ENCODE results near the gene WWTR1. TPM values are rescaled to one million over a fixed set of nuclear protein-coding genes. Genes with fewer than 3 reads are reported as not detected.

The WWTR1 gene
- total and polyA plus RNA-seq, 2 of the 8 experiments (the other 6 are each of a cell fraction or from before 2014, with no cell fraction given) = 15.7 to 18.6 TPM

DNA sequence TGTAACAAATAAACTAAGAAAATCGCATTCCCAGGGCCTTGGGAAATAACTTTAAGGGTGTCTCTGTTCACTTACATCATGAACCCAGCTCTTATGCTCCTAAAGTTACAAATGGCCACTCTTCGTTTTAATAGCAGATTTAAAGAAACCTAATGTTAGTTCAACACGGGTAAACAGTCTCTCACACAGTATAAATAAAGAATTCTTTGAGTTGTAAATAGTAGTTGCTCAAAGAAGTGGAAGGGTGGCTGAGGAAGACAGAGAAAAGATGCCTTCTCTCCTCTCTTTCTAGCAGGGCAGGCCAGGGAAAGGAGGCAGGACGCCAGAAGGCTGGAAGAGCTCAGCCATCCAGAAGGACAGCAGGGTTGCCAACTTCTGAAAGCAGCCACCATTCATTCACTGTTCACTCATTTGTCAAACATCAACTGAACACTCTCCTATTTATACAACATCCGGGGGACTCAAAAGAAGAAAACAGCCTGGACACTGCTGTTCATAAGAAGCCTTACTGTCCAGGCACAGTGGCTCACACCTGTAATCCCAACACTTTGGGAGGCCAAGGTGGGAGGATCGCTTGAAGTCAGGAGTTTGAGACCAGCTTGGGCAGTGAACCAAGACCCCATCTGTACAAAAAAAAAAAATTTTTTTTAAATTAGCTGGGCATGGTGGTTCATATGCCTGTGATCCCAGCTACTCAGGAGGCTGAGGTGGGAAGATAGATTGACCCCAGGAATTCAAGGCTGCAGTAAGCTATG is 47.3 kb downstream of the WWTR1 start:
- Histone ChIP-seq H3K23ac (ENCODE audit: insufficient read length) (no peak overlapping the region), H3K4me3 (ENCODE audit: extremely low read depth in 1 of 4, insufficient read depth in 2 of 4, low read depth in 3 of 4, low read length in 4 of 4) (no peak overlapping the region), H3K79me1 (ENCODE audit: low read depth, low read length) (no peaks in the 10 kb centered on the region; the same call in 1 of the 2 replicates), H2AK5ac (ENCODE audit: low read depth, low read length) (no peak overlapping the region), H3K79me2 (ENCODE audit: control insufficient read depth in 1 of 2, insufficient read depth in 2 of 2, low read length in 2 of 2) (peaks cover 0 to 12% of the 10 kb centered on the region in 2 experiments; a peak in 2 of 4 replicates), H4K5ac (ENCODE audit: insufficient read length, low read depth, low read length) (no peak overlapping the region), H3K4me1 (replicated peaks in 1 of 4; ENCODE audit: control insufficient read depth in 3 of 4, insufficient read depth in 4 of 4, low read length in 3 of 4) (peaks cover 0 to 1% (median 0%) of the 10 kb centered on the region in 4 experiments; a peak in 2 of 7 replicates), H2BK120ac (replicated peaks; ENCODE audit: low read depth, low read length) (no peak overlapping the region), H4K8ac (ENCODE audit: extremely low read depth, insufficient read depth, low read length) (no peak overlapping the region), H3K23me2 (ENCODE audit: low read depth, low read length) (no peaks in the 10 kb centered on the region), H2BK12ac (ENCODE audit: low read depth, low read length) (no peak overlapping the region), H4K91ac (replicated peaks; ENCODE audit: insufficient read length, low read length) (no peak overlapping the region), H3K36me3 (ENCODE audit: control insufficient read depth in 2 of 4, insufficient read depth in 4 of 4, low read length in 3 of 4) (no peaks in the 10 kb centered on the region), H2BK15ac (ENCODE audit: low read length) (no peak overlapping the region), H2BK20ac (ENCODE audit: low read length) (no peak overlapping the region), H3K14ac (ENCODE audit: insufficient read length) (no peak overlapping the region), H3K4ac (replicated peaks; ENCODE audit: insufficient read length, low read depth, low read length) (no peak overlapping the region), H2BK5ac (ENCODE audit: low read depth, low read length) (no peak overlapping the region), H3K27me3 (replicated peaks in 1 of 4; ENCODE audit: control insufficient read depth in 3 of 4, extremely low read depth in 1 of 4, insufficient read depth in 3 of 4, low read length in 3 of 4) (no peaks in the 10 kb centered on the region), H3K9ac (replicated peaks in 1 of 4; ENCODE audit: extremely low read depth in 1 of 4, low read depth in 3 of 4, low read length in 3 of 4) (no peak overlapping the region), H3K4me2 (ENCODE audit: insufficient read depth in 1 of 2, low read depth in 2 of 2, low read length in 2 of 2) (no peak overlapping the region), H3K18ac (ENCODE audit: extremely low read depth, low read length) (no peak overlapping the region), H3K56ac (replicated peaks; ENCODE audit: insufficient read length, low read depth, low read length) (no peak overlapping the region), H3K27ac (ENCODE audit: low read depth, low read length) (no peak overlapping the region), H2AFZ (ENCODE audit: low read length) (no peak overlapping the region), H3K9me3 (ENCODE audit: insufficient read depth in 2 of 2, low read depth in 1 of 2, low read length in 1 of 2) (no peaks in the 10 kb centered on the region), H4K20me1 (replicated peaks in 1 of 2; ENCODE audit: control insufficient read depth in 1 of 2, insufficient read depth in 2 of 2, low read length in 2 of 2) (no peaks in the 10 kb centered on the region)
- CTCF ChIA-PET (ENCODE audit: partially characterized antibody) = interaction anchor here (0.7 to 1.7 kb wide), 4 partner anchors 10 to 106 kb away, joined by 3 to 4 read pairs (median 3); no protein-coding TSS in a partner anchor
- POLR2A ChIA-PET (ENCODE audit: partially characterized antibody) = interaction anchor here (1.0 kb wide), 1 partner anchor 48 kb away, joined by 4 read pairs; no protein-coding TSS in a partner anchor
- FAIRE-seq (no peak), DNase-seq (ENCODE audit: low read depth in 1 of 2, low spot score in 2 of 2) (no peak)
- 79% methylated on average over 6 of the region's 6 CpGs; no CpG with 5 or more reads in 1 of the 2 experiments for WGBS, 2 experiments (ENCODE audit: extremely low coverage in 1 of 2, insufficient coverage in 1 of 2, insufficient read length in 1 of 2, insufficient replicate concordance in 2 of 2, low coverage in 1 of 2, low lambda C conversion rate in 2 of 2, missing lambda C conversion rate in 1 of 2)
- no peak for TF ChIP-seq KDM4A (IDR thresholded peaks at IDR 0.05; ENCODE audit: low read depth, low read length, severe bottlenecking)
- TF ChIP-seq MAFK (IDR thresholded peaks at IDR 0.05; ENCODE audit: low read depth, low read length) = no peak
- TF ChIP-seq CBX8 (IDR thresholded peaks at IDR 0.05; ENCODE audit: borderline replicate concordance, low read depth, low read length) = no peak
- TF ChIP-seq HDAC6 (IDR thresholded peaks at IDR 0.05; ENCODE audit: low read depth, low read length) = no peak
- TF ChIP-seq CHD2 (IDR thresholded peaks at IDR 0.05; ENCODE audit: low read length) = no peak
- TF ChIP-seq SIX5 (IDR thresholded peaks at IDR 0.05; ENCODE audit: low read depth, low read length) = no peak
- no peak for TF ChIP-seq SUZ12 (IDR thresholded peaks at IDR 0.05; ENCODE audit: low read length)
- no peak for TF ChIP-seq SRF (IDR thresholded peaks at IDR 0.05; ENCODE audit: low read depth, low read length)
- no peak for TF ChIP-seq CEBPB (IDR thresholded peaks at IDR 0.05; ENCODE audit: low read depth, low read length)
- TF ChIP-seq YY1 (IDR thresholded peaks at IDR 0.05; ENCODE audit: low read depth, low read length) = no peak
- TF ChIP-seq GABPA (IDR thresholded peaks at IDR 0.05; ENCODE audit: borderline replicate concordance, insufficient read depth, low read length) = no peak
- TF ChIP-seq NRF1 (IDR thresholded peaks at IDR 0.05; ENCODE audit: low read depth, low read length) = no peak
- no peak for TF ChIP-seq RNF2 (IDR thresholded peaks at IDR 0.05; ENCODE audit: borderline replicate concordance, low read depth, low read length, missing control alignments, poor library complexity, severe bottlenecking)
